SK-N-SH (cell line): ENCODE results near the gene AHNAK. TPM values are rescaled to one million over a fixed set of nuclear protein-coding genes. Genes with fewer than 3 reads are reported as not detected.
"Not testable (repeated sequence)": the region's sequence is repeated elsewhere in the genome, so short reads cannot be mapped to it uniquely, and the experiment has no call there.

Experiments used
- CTCF ChIA-PET: fragments of 300-600, 350-600 bp; formaldehyde crosslinking; extraction: SDS; loops from one replicate; lab custom pipeline; 2021; lab: Yijun Ruan, JAX
- POLR2A ChIA-PET: fragments of 350-600 bp; sonication (Branson Sonifier 250); formaldehyde crosslinking; extraction: SDS; loops from one replicate; lab custom pipeline; 2020; ENCODE audit warnings: antibody characterized with exemption, inconsistent platforms; lab: Yijun Ruan, JAX
- DNase-seq: peaks from one replicate; pipeline ENCODE4 v3.0.0; 2012
- H2AFZ ChIP-seq: fragments of 200-600 bp; sonication (generic); 2 replicates; pipeline ENCODE4 v1.8.1; 2016; ENCODE audit warnings: antibody characterized with exemption, mild to moderate bottlenecking, low read depth
- H3F3A ChIP-seq: fragments of 200-600 bp; sonication (generic); replicated peaks from 2 replicates; pipeline ENCODE3; 2016; ENCODE audit warnings: antibody characterized with exemption, mild to moderate bottlenecking; ENCODE audit not compliant: insufficient read depth
- H3K27ac ChIP-seq, 2 experiments: fragments of 200-500 bp in 1 of 2; fragments of 200-600 bp in 1 of 2; sonication (Bioruptor generic) in 1 of 2; sonication (generic), shearing (Covaris generic) in 1 of 2; 2 replicates each; pipeline versions ENCODE4 v1.5.1 to v1.6.1; 2014 to 2016; ENCODE audit warnings: low read depth in 2 of 2, inconsistent platforms in 1 of 2, low read length in 1 of 2, mild to moderate bottlenecking in 1 of 2, mixed read lengths in 1 of 2
- H3K27me3 ChIP-seq: fragments of 200-600 bp; sonication (generic), shearing (Covaris generic); 2 replicates; pipeline ENCODE4 v1.6.1; 2016; ENCODE audit warnings: mixed run types; ENCODE audit not compliant: insufficient read depth
- H3K36me3 ChIP-seq, 2 experiments: fragments of 200-500 bp in 1 of 2; fragments of 200-600 bp in 1 of 2; sonication (Bioruptor generic) in 1 of 2; sonication (generic) in 1 of 2; replicated peaks in 1 of 2; 2 replicates each; pipeline versions ENCODE3 to v1.5.1; 2014 to 2016; ENCODE audit warnings: low read length in 1 of 2, mild to moderate bottlenecking in 1 of 2; ENCODE audit not compliant: insufficient read depth in 2 of 2, control insufficient read depth in 1 of 2
- H3K4me1 ChIP-seq, 2 experiments: fragments of 200-500 bp in 1 of 2; fragments of 200-600 bp in 1 of 2; sonication (Bioruptor generic) in 1 of 2; sonication (generic), shearing (Covaris generic) in 1 of 2; 2 replicates each; pipeline versions ENCODE4 v1.5.1 to v1.6.1; 2014 to 2016; ENCODE audit warnings: low read depth in 1 of 2, low read length in 1 of 2, mixed run types in 1 of 2; ENCODE audit not compliant: insufficient read depth in 2 of 2, control insufficient read depth in 1 of 2
- H3K4me2 ChIP-seq: fragments of 200-600 bp; sonication (generic), shearing (Covaris generic); 2 replicates; pipeline ENCODE4 v1.6.1; 2017; ENCODE audit warnings: mixed run types
- H3K4me3 ChIP-seq, 2 experiments: fragments of 200-500 bp in 1 of 2; fragments of 200-600 bp in 1 of 2; sonication (Bioruptor generic) in 1 of 2; sonication (generic), shearing (Covaris generic) in 1 of 2; 2 replicates each; pipeline versions ENCODE4 v1.5.1 to v1.8.1; 2014 to 2016; ENCODE audit warnings: low read depth in 2 of 2, inconsistent platforms in 1 of 2, low read length in 1 of 2, mild to moderate bottlenecking in 1 of 2, mixed read lengths in 1 of 2, moderate library complexity in 1 of 2
- H3K79me2 ChIP-seq: fragments of 200-600 bp; sonication (generic); 2 replicates; pipeline ENCODE4 v1.8.1; 2017; ENCODE audit warnings: mild to moderate bottlenecking; ENCODE audit not compliant: insufficient read depth
- H3K9ac ChIP-seq: fragments of 200-600 bp; sonication (generic); 2 replicates; pipeline ENCODE4 v1.6.1; 2017; ENCODE audit warnings: mixed run types
- H3K9me2 ChIP-seq: fragments of 200-600 bp; sonication (generic); 2 replicates; pipeline ENCODE4 v1.6.1; 2017; ENCODE audit warnings: mixed run types
- H3K9me3 ChIP-seq: fragments of 200-600 bp; sonication (generic); 2 replicates; pipeline ENCODE4 v1.6.1; 2017; ENCODE audit warnings: mixed run types, mild to moderate bottlenecking, moderate library complexity
- H4K20me1 ChIP-seq: fragments of 200-600 bp; sonication (generic); 2 replicates; pipeline ENCODE4 v1.6.1; 2017; ENCODE audit warnings: mild to moderate bottlenecking, mixed run types; ENCODE audit not compliant: insufficient read depth
- CTCF ChIP-seq: fragments of 200-600 bp; sonication (generic); IDR thresholded peaks from 2 replicates; pipeline ENCODE4 v1.6.1; 2017; ENCODE audit warnings: antibody characterized with exemption, mild to moderate bottlenecking, moderate library complexity
- EP300 ChIP-seq, 2 experiments: IDR thresholded peaks; 2 replicates each; pipeline versions ENCODE4 v1.4.0 to v1.6.1; 2012; ENCODE audit warnings: borderline replicate concordance in 1 of 2, low read depth in 1 of 2, low read length in 1 of 2
- EZH2phosphoT487 ChIP-seq: fragments of 200-600 bp; sonication (generic); IDR thresholded peaks from 2 replicates; pipeline ENCODE4 v1.6.1; 2017; ENCODE audit warnings: low read depth, mixed run types, mild to moderate bottlenecking, antibody characterized with exemption, moderate library complexity, borderline replicate concordance
- MAX ChIP-seq: IDR thresholded peaks from 2 replicates; pipeline ENCODE4 v1.4.0; 2012; ENCODE audit warnings: low read depth
- MEF2A ChIP-seq: IDR thresholded peaks from 2 replicates; pipeline ENCODE4 v1.4.0; 2012; ENCODE audit warnings: low read depth, borderline replicate concordance
- NFIC ChIP-seq: IDR thresholded peaks from 2 replicates; pipeline ENCODE4 v1.4.0; 2012; ENCODE audit warnings: borderline replicate concordance
- NRF1 ChIP-seq: IDR thresholded peaks from 2 replicates; pipeline ENCODE4 v1.6.1; 2012; ENCODE audit warnings: low read depth, mild to moderate bottlenecking, low read length
- PBX3 ChIP-seq: IDR thresholded peaks from 2 replicates; pipeline ENCODE4; 2012
- POLR2AphosphoS5 ChIP-seq: IDR thresholded peaks from 2 replicates; pipeline ENCODE4 v1.6.1; 2012; ENCODE audit warnings: low read depth, low read length
- RAD21 ChIP-seq: IDR thresholded peaks from 2 replicates; pipeline ENCODE4 v1.6.1; 2012; ENCODE audit warnings: mild to moderate bottlenecking, low read length
- RXRA ChIP-seq: IDR thresholded peaks from 2 replicates; pipeline ENCODE4 v1.4.0; 2012; ENCODE audit warnings: low read depth, mild to moderate bottlenecking, borderline replicate concordance
- USF1 ChIP-seq: IDR thresholded peaks from 2 replicates; pipeline ENCODE4 v1.4.0; 2012; ENCODE audit warnings: low read depth, borderline replicate concordance
- USF2 ChIP-seq: fragments of 150-350 bp; IDR thresholded peaks from 2 replicates; pipeline ENCODE4 v1.6.1; 2017; ENCODE audit warnings: antibody characterized with exemption, low read length, low read depth, borderline replicate concordance
- WGBS: methylation state at CpG from one replicate; pipeline ENCODE4 v1.1.6; 2017; ENCODE audit warnings: low lambda C conversion rate; 5-methylcytosine and 5-hydroxymethylcytosine counted together
- polyA plus RNA-seq, 3 experiments: library from polyadenylated mRNA; depleted of rRNA; stranded (reverse); fragments of >200 nt; gene quantifications; 2 replicates each; pipeline ENCODE4 v1.2.3, GENCODE V29; 2012

Gene AHNAK
- polyA plus RNA-seq, 1 of the 3 experiments (the other 2 are of a cell fraction), result 57.8 TPM

GRCh38 chr11:62387381-62387780, 159.2 kb downstream of the AHNAK start:
- no peak overlapping the region for H3K4me2 ChIP-seq
- peaks cover 0 to 4% of the 10 kb centered on the region in 2 experiments; a peak in 1 of 4 replicates for H3K4me1 ChIP-seq
- H3K9me3 ChIP-seq, result no peaks in the 10 kb centered on the region
- POLR2A ChIA-PET, result no interaction called here
- H3K9ac ChIP-seq, result no peak overlapping the region
- H3K36me3 ChIP-seq, result no peaks in the 10 kb centered on the region
- peaks cover 3% of the 10 kb centered on the region for H3F3A ChIP-seq
- CTCF ChIA-PET, result interaction anchor here (2.6 kb wide), 1 partner anchor 8 kb away, joined by 12 read pairs; no protein-coding TSS in a partner anchor
- H3K9me2 ChIP-seq, result no peaks in the 10 kb centered on the region
- TF ChIP-seq RXRA (no peak), PBX3 (no peak), POLR2AphosphoS5 (no peak), NFIC (no peak), RAD21 (no peak), MEF2A (no peak)
- TF ChIP-seq, all 33 proteins: peak for 0
- no peaks in the 10 kb centered on the region for H3K79me2 ChIP-seq
- H4K20me1 ChIP-seq, result no peaks in the 10 kb centered on the region
- WGBS, result 77% methylated on average over 3 of the region's 3 CpGs
- H2AFZ ChIP-seq, result no peak overlapping the region
- no peak for DNase-seq
- no peaks in the 10 kb centered on the region for H3K27me3 ChIP-seq
- no peak overlapping the region for H3K4me3 ChIP-seq
- H3K27ac ChIP-seq, result no peak overlapping the region

GRCh38 chr11:62386083-62386482, 160.5 kb downstream of the AHNAK start:
- 88% methylated on average over 3 of the region's 3 CpGs for WGBS
- H3K4me2 ChIP-seq, H3K9me2 ChIP-seq, H3K27ac ChIP-seq, H3K27me3 ChIP-seq, H3K4me3 ChIP-seq, H4K20me1 ChIP-seq, POLR2A ChIA-PET, DNase-seq, H3F3A ChIP-seq, H3K79me2 ChIP-seq, H3K9me3 ChIP-seq, H3K9ac ChIP-seq, H2AFZ ChIP-seq, H3K36me3 ChIP-seq: not testable (repeated sequence)
- CTCF ChIA-PET, result interaction anchor here (1.1 to 2.6 kb wide), 4 partner anchors 9 to 278 kb away, joined by 3 to 12 read pairs (median 3); no protein-coding TSS in a partner anchor
- peaks cover 0 to 11% of the 10 kb centered on the region in 2 experiments; a peak in 2 of 4 replicates for H3K4me1 ChIP-seq

- ChIA-PET CTCF (interaction anchor here (1.0 to 2.1 kb wide), 4 partner anchors 11 to 159 kb away, joined by 5 to 11 read pairs (median 5); no protein-coding TSS in a partner anchor), POLR2A (interaction anchor here (0.6 kb wide), 1 partner anchor 244 kb away, joined by 4 read pairs; no protein-coding TSS in a partner anchor)
- Histone ChIP-seq H4K20me1 (no peaks in the 10 kb centered on the region), H3K27ac (no peak overlapping the region), H3K9me2 (no peaks in the 10 kb centered on the region), H3K9ac (no peak overlapping the region), H3K79me2 (no peaks in the 10 kb centered on the region), H3K27me3 (no peaks in the 10 kb centered on the region; the same call in 1 of the 2 replicates), H3K4me3 (no peak overlapping the region), H2AFZ (no peak overlapping the region), H3K36me3 (no peaks in the 10 kb centered on the region), H3F3A (peaks cover 3% of the 10 kb centered on the region), H3K9me3 (no peaks in the 10 kb centered on the region), H3K4me1 (peaks cover 0 to 11% of the 10 kb centered on the region in 2 experiments; a peak in 2 of 4 replicates), H3K4me2 (no peak overlapping the region)
- WGBS, result 79% methylated on average over 6 of the region's 6 CpGs
- no peak for DNase-seq
- TF ChIP-seq CTCF, result no peak
- TF ChIP-seq USF2, result no peak
- TF ChIP-seq NRF1, result no peak
- TF ChIP-seq MAX, result no peak
- TF ChIP-seq EZH2phosphoT487, result no peak
- TF ChIP-seq USF1, result no peak
- TF ChIP-seq EP300 (IDR thresholded peaks at IDR 0.05; ENCODE audit: borderline replicate concordance in 1 of 2, low read depth in 1 of 2, low read length in 1 of 2), result no peak
- no peak for TF ChIP-seq RXRA
Measured at GRCh38 chr11:62383822-62384221, 162.8 kb downstream of the AHNAK start.
